Fibroblast of skin of scalp (primary cell): ENCODE data around the gene KCNIP3. TPM values are rescaled to one million over a fixed set of nuclear protein-coding genes. Genes with fewer than 3 reads are reported as not detected.
"Not testable (repeated sequence)": the region's sequence is repeated elsewhere in the genome, so short reads cannot be mapped to it uniquely, and the experiment has no call there.

Source experiments
- DNase-seq: peaks from one replicate; pipeline ENCODE4 v3.0.0-alpha.2; 2013
- polyA plus RNA-seq, 2 experiments: library from polyadenylated mRNA; unstranded; fragments of 120-200 nt; gene quantifications; one replicate each; pipeline ENCODE4 v1.2.1, GENCODE V29; 2013; ENCODE audit not compliant: insufficient read length in 2 of 2

KCNIP3 gene
- 3.7 TPM for polyA plus RNA-seq (2013, experiment 1 of 2; ENCODE audit: insufficient read length)
- polyA plus RNA-seq (2013, experiment 2 of 2; ENCODE audit: insufficient read length), result 4.3 TPM

DNA sequence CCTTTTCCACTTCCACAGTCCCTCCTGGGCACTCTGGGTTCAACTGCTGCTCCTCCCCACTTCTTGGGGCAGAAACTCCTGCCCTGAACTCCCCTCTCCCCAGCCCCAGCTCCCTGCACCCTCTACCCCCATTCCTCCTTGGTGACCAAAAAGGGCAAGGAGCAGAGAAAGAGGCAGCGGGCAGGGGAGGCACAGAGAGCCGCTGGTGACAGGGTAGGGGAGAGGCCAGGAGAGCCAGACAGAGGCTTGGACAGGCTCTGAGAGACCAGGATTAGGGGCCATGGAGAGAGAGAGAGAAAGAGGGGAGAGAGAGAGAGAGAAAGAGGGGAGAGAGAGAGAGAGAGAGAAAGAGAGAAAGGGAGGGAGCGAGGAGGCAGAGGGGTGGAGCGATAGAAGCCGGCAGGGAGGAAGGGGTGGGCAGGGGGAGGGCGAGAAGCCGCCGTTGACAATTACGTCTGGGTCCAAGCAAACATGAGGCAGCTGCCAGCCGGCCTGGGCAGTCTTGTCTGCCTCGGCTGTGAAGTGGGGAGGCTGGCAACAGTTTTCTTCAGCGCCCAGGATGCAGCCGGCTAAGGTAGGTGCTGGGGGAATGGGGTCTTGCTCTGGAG is at the start of gene KCNIP3:
Gene KCNIP3 (plus strand): TSS at position 468 of the 608 bp plus-strand sequence. CDS start 92 bp downstream, at position 560.
- DNase-seq, result no peak

DNA sequence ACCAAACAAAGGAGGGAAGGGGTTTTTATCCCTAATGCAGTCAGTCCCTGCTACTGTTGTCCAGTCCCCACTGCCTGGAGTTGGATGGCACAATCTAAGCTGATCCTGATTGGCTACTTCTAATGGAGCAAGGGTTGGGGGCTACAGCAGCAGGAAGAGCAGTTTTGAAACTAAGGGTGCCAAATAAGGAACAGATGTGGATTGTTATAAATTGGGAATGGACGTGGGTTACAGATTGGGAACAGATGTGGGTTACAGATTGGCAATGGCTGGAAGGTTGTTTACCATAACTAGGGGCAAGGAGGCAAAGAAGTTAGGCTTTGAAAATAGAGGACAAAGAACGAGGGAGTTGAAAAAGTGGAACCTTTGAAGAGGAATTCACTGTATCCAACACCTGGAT is 38.9 kb upstream of the KCNIP3 start:
- no peak for DNase-seq

GRCh38 chr2:95260028-95261023 is 36.8 kb upstream of the KCNIP3 start:
- DNase-seq, result no peak

- DNase-seq, result no peak
These were observed 35.5 kb upstream of the KCNIP3 start for GRCh38 chr2:95261602-95262001.

GRCh38 chr2:95262896-95263542 is 34.1 kb upstream of the KCNIP3 start:
- no peak for DNase-seq

- DNase-seq, result peak; percentile 2
These were observed 32.5 kb upstream of the KCNIP3 start for GRCh38 chr2:95264624-95265023.

- no peak for DNase-seq
These were observed 32.0 kb upstream of the KCNIP3 start for GRCh38 chr2:95265182-95265581.

GRCh38 chr2:95266781-95267430 is 30.2 kb upstream of the KCNIP3 start:
- no peak for DNase-seq

DNA sequence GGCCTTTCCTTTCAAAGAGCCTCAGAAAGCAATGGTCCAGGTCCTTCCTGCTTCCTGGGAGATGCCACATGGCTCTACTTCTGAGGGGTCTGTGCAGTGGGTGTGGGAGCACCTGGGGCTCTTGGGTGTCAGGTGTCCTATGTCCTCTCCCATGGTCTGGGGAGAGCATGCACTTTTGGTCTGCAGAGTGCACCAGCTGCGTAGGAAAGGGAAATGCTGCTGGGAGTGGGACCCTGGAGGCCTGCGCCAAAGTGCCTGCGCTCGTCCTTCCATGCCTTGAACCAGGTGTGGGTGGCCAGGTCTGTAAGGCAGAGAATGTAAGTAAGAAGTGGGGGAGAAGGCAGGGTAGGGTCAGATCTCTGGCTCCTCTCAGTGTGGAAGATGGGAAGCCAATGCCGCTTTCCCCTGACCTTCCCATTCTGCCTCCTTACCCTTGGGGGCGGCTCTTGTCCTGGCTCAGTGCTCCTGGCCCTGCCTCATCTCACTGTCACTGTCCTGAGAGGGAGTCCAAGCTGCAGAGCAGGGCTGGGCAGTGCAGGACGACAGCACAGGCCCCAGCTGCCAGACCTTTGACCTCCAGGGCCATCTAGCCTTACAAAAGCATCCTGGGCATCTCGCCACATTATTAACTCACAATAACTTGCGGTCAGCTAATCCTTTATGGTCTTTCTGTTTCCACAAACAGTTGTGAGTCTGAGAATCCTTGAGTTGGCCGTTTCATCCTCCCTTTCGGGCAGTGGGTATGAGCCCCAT is 29.5 kb upstream of the KCNIP3 start:
- DNase-seq, result no peak

DNA sequence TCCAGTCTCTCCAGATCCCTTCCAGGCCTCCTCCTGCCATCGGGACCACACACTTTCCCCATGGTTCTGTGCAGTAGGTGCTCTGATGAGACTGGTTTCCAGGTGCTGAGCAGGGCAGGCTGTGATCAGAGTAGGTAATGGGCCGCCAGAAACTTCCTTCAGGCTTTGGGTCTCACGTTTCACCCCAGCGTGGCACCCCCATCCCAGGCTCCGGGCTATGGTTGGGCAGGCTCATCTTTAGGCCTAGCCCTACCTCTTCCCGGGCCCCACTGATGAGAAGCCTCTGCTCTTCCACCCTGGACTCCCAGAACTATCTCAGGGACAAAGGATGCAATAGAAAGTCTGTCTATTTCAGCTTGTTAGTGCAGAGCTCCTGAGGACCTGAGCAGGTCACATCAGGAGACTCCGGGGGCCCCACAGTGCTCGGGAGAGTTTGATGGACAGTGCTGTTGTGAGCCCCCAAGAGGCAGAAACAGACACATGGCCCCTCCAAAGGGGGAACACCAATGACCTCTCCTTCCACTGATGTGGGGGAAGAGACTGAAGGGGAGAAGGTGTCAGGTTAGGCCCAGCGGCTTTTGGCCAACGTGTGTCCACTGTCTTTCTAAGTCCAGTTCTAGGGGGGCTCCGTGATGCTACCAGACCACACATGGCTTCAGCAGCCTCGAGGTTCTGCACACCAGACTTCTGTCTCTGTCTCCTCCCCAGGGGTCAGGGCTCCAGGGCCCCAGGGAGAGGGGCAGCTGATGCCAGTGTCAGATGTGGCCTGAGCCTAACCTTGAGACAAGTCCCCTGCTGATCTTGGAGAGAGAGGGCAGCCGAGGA is 28.7 kb upstream of the KCNIP3 start:
- DNase-seq, result no peak

- DNase-seq, result no peak
These were observed 28.0 kb upstream of the KCNIP3 start for GRCh38 chr2:95269036-95269680.

GRCh38 chr2:95269745-95270144 is 27.4 kb upstream of the KCNIP3 start:
- not testable (repeated sequence) for DNase-seq

- DNase-seq, result no peak
These were observed 26.5 kb upstream of the KCNIP3 start for GRCh38 chr2:95270541-95271081.

DNA sequence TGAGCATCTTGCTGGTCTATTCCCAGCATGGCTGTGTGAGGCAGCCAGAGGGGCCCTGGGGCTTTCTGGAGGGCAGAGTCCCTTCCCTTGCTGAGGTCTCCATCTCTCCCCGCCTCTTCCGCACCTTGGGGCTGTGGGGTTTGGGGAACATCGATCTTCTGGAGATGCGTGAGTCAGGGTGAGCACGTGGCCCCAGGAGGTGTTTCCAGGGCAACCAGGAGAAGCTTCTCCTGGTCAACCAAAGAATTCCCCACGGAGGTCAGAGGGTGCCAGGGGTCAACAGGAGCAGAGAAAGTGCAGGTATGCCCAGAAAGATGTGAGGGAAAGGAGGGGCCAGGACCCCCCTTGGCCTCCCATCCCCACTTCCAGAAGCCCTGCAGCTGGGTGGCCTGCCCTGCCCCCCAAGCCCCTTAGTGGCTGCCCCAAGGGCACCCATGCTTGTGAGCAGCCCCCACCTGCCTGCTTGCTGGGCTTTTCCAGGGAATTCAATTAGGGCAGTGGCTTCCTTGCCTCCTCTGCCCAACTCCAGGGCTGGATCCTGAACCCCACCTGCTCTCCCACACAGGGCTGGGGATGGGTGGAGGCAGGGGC is 25.7 kb upstream of the KCNIP3 start:
- no peak for DNase-seq

DNA sequence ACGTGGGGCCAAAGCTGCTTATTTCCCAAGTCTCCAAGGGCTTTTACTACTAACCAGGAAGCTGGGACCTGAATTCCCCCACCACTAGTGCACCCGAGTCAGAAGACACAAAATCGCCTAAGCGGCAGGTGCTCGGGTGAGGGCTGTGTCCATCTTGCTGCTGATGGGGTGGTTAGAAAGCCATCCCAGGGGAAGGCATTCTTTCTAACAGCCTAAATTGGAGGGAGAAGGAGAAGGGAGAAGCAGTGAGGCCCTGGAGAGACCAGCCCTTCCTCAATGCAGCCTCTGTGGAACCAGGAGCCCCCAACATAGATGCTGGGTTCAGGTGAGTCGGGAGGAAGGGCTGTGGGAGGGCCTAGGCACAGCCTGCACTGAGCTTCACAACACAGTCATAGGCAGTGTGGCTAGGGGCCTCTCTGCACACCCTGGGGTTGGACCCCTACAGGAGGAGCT is 24.8 kb upstream of the KCNIP3 start:
- no peak for DNase-seq

- DNase-seq, result no peak
These were observed 24.4 kb upstream of the KCNIP3 start for GRCh38 chr2:95272781-95273180.

- DNase-seq, result no peak
These were observed 23.4 kb upstream of the KCNIP3 start for GRCh38 chr2:95273566-95274290.

DNA sequence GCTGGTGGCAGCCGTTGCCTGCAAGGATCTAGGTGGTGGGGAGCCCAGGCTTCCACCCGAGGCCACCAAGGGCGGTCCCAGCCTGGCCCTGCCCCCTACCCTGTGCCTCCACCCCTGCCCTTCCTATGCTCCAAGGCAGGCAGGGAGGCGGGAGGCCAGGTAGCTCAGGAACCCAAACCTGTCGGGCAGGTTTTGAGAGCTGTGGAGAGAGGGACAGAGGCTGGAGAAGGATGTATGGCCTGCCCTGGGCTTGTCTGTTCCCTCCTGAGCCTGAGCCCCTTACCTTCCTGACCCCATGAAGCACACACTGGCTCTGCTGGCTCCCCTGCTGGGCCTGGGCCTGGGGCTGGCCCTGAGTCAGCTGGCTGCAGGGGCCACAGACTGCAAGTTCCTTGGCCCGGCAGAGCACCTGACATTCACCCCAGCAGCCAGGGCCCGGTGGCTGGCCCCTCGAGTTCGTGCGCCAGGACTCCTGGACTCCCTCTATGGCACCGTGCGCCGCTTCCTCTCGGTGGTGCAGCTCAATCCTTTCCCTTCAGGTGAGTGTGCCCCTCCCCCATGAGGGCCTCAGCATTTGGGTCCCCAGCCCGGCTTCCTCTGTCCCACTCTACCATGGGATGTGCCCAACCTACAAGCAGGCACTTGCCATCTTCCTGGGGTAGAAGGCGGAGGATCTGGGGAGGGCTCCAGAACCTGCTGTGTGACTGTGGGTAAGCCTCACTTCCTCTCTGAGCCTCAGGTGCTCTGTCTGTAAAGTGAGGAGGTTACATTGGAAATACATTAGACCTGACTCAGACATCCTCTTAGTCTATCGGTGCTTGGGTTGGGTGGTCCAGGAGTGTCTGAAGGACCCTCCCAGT is 22.6 kb upstream of the KCNIP3 start, which contains the start of gene PROM2:
Gene PROM2 (plus strand): TSS at position 159 of the 860 bp plus-strand sequence. CDS start 137 bp downstream, at position 296.
- no peak for DNase-seq
